Omental fat pad (tissue), 4 donors: ENCODE results near the gene KIF25. TPM values are rescaled to one million over a fixed set of nuclear protein-coding genes. Genes with fewer than 3 reads are reported as not detected.

Source experiments
- ATAC-seq: fragments of 150-250 bp; one replicate; pipeline ENCODE4 v1.9.1; 2016; ENCODE audit warnings: mild to moderate bottlenecking, moderate library complexity; ENCODE audit not compliant: low FRiP score
- DNase-seq: peaks from one replicate; pipeline ENCODE4 v3.0.0-alpha.2; 2019; ENCODE audit warnings: low spot score
- CTCF ChIP-seq, 3 donors: fragments of 450-650 bp; IDR thresholded peaks; one replicate each; pipeline ENCODE4 v1.5.1; 2016 to 2017; ENCODE audit warnings: antibody characterized with exemption in 3 of 3, mild to moderate bottlenecking in 3 of 3, moderate library complexity in 2 of 3
- total RNA-seq, 4 donors: library from RNA; depleted of rRNA; stranded (reverse); fragments of >200 nt; gene quantifications; one replicate each; pipeline ENCODE4 v1.1.0, GENCODE V29; 2016

KIF25 gene
- total RNA-seq, 4 donors from 2014 or later = 0.38 to 0.60 TPM; not detected in 2

GRCh38 chr6:168053086-168053956 lies 55.9 kb downstream of the KIF25 start:
- no peak for TF ChIP-seq CTCF (IDR thresholded peaks at IDR 0.05)
- DNase-seq (no peak), ATAC-seq (no peak)

GRCh38 chr6:168053957-168054471 lies 56.5 kb downstream of the KIF25 start:
- no peak for ATAC-seq
- TF ChIP-seq CTCF (IDR thresholded peaks at IDR 0.05) = no peak
- no peak for DNase-seq

GRCh38 chr6:168054765-168055560 lies 57.5 kb downstream of the KIF25 start:
- no peak for ATAC-seq

GRCh38 chr6:168055696-168056489 lies 58.4 kb downstream of the KIF25 start:
- DNase-seq (no peak), ATAC-seq (no peak)
- no peak for TF ChIP-seq CTCF (IDR thresholded peaks at IDR 0.05)

More at GRCh38 chr6:168054765-168055560, 57.5 kb downstream of the KIF25 start:
- no peak for DNase-seq
- no peak for TF ChIP-seq CTCF (IDR thresholded peaks at IDR 0.05)

GRCh38 chr6:168056892-168057527 lies 59.5 kb downstream of the KIF25 start:
- no peak for ATAC-seq
- DNase-seq = no peak
- no peak for TF ChIP-seq CTCF (IDR thresholded peaks at IDR 0.05)

GRCh38 chr6:168057836-168058235 lies 60.4 kb downstream of the KIF25 start:
- no peak for TF ChIP-seq CTCF (IDR thresholded peaks at IDR 0.05)
- DNase-seq (no peak), ATAC-seq (no peak)
